GM19035 (cell line): ENCODE measurements around the gene ZNF219.

Experiments
- ATAC-seq: cut with Tn5 transposase; IDR thresholded peaks from one replicate; pipeline ENCODE4 v1.9.1; 2021; ENCODE audit not compliant: unreplicated experiment

Gene ZNF219

DNA sequence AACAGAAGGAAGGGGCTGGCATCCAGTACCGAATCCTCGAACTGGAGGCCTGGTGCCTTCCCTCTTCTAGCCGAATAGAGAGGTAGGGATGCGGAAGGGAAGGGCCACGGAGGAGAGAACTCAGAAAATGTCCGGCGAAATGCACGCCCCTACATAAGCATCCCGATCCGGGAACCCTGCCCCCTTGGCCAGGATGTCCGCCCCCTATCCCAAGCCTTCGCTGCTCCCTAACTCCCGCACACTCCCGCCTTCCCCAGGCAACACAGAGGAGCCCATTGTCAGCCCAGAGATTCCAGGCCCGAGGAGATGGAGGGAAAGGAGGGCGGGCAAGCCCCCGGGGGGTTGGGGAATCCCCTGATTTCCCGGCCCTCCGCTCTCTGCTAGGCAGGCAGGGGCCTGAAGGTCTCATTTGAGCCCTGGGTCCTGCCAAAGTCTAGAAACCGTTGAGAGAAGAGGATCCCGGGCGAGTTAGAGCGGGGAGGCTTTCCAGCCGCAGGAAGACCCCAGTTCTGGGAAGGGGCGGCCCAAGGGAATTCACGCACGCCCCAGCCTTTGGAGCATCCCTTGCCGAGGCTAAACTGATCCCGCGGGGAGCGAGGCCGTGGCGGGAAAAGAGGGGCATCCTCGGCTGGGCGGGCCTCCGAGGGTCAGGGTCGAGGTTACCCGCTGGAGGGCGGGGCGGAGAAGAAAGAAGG is 28.9 kb downstream of the ZNF219 start:
- ATAC-seq = no peak

- no peak for ATAC-seq
Observed at GRCh38 chr14:21068521-21069387, 29.7 kb downstream of the ZNF219 start.

- no peak for ATAC-seq
Observed at GRCh38 chr14:21066882-21067502, 31.5 kb downstream of the ZNF219 start.

GRCh38 chr14:21063479-21063878 is 35.0 kb downstream of the ZNF219 start:
- no peak for ATAC-seq

DNA sequence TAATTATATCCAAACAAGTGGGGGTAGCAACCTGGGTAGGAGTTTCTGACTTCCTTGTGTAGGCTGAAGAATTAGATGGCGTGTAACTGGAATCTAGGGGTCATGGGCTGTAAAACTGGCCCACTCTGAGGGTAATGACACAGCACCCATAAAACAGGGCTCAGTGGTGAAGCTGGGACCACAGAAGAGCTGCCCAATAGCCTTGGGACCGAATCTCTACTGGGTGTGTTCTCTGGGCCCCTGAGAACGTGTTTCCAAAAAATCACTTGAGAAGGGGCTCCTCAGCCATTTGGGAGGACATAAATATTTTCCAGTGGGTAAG is 37.1 kb downstream of the ZNF219 start:
- no peak for ATAC-seq

DNA sequence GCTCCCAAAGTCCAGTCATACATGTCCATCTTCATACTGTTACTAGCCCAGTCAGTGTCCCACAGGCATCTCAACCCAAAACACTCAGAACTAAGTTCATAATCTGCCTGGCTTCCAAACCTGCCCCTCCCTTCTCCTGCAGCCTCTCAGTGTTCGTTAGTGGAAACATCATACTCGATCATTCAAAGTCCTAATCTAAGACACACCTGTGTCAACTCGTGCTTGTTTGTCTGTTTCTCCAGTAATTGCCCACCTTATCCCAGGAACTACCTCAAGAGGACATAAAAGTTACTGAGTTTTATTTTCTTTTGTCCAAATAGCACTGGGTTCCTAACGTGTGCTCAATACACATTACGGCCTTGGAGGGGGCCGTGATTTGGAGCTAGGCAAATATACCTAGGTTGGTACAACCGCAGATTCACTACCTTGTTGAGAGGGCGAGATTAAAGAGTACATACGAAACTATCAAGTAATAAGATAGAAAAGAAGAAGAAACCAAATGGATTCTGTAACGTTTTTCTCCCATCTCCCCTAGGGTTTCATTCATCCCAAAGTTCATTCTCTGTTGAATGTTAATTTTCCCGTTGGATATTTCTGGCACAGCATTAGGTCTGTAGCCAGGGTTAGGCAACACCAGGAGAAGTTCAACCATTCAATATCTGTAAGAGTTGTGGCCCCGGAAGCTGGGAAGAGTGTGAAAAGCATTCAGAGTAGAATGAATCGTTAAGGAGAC is 37.7 kb downstream of the ZNF219 start:
- no peak for ATAC-seq

- ATAC-seq = no peak
Observed at GRCh38 chr14:21059842-21060613, 38.4 kb downstream of the ZNF219 start.

GRCh38 chr14:21058903-21059302 is 39.6 kb downstream of the ZNF219 start:
- no peak for ATAC-seq

- ATAC-seq = no peak
Observed at GRCh38 chr14:21057803-21058675, 40.4 kb downstream of the ZNF219 start, which contains the start of gene RNASE8. Gene RNASE8, plus strand, starts transcription at chr14:21057822. Its CDS starts 71 bp downstream, at chr14:21057893.

DNA sequence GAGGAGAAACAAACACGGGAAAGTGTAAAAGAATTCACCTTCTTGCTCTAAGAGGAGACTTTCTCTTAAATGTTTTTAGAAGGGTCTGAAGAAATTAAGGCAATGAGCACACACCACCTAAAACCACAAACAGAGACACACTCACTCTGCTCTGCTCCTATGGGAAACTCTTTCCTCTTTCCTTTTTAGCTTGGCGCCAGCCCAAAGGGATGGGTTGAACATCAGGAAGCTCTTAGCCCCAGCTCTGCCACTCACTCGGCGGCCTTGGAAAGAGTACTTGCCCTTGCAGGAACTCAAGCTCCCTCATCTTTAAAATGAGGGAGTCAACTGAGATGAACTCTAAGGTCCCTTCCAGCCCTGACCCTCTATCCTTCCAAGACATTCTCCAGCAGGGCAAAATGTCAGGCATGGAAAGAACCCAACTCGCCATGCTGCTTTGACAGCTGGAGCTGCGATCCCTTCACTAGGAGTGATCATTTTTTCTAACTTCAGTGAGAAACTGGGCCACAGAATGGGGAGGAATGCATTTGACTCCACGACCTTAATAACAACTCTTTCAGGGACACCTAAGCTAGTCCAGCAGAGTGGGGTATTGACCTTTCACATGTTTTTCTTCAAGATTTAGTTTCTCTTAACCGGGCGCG is 41.8 kb downstream of the ZNF219 start:
- ATAC-seq = no peak

DNA sequence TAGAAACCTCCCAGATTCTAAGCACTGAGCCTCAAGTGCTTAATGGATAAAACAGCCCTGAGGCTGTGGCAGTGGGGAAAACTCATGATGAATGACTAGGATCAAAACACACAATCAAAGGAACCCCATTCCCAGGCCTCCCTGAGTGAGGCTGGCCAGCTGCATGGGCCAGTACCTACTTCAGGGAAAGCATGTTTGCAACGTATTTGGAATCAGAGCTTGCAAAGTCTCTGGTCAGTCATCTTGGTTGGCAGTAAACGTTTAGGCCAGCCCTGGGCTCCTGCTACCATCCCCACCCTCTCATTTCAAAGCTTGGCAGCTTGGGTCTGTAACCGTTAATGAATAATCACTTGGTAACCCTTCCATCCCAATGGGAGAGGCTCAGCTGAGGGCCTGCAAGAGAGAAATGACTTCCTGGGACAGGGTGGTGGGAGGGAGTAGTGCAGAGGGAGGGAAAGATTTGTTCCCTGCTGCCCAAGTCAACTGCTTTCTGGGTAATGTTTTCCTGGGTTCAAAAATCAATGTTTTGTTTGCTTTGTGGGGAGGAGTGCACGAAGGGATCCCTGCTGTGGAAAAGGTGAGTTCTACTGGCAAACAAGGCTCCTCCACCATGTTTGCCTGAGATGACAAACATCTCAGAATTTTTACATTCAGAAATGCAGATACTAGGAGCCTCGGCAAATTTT is 42.9 kb downstream of the ZNF219 start:
- no peak for ATAC-seq

- ATAC-seq = no peak
Observed at GRCh38 chr14:21054768-21055145, 43.7 kb downstream of the ZNF219 start.

- ATAC-seq = no peak
Observed at GRCh38 chr14:21054123-21054767, 44.2 kb downstream of the ZNF219 start.

GRCh38 chr14:21053184-21054122 is 45.0 kb downstream of the ZNF219 start:
- no peak for ATAC-seq

DNA sequence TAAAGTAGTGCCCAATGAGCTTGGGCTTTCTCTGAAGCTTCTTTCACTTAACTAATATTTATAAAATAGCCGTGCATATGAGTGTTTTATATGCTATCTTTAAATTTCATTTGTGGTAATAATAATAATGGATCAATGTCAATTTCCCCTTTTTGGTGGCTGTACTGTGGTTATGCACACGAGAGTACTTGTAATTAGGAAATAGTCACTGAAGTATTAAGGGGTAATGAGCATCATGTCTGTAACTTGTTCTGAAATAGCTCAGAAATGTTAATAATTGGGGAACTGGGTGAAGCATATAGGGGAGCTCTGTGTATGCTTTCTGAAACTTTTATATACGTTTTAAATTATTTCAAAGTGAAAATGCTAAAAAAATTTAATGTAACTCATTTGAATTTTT is 47.9 kb downstream of the ZNF219 start:
- no peak for ATAC-seq

DNA sequence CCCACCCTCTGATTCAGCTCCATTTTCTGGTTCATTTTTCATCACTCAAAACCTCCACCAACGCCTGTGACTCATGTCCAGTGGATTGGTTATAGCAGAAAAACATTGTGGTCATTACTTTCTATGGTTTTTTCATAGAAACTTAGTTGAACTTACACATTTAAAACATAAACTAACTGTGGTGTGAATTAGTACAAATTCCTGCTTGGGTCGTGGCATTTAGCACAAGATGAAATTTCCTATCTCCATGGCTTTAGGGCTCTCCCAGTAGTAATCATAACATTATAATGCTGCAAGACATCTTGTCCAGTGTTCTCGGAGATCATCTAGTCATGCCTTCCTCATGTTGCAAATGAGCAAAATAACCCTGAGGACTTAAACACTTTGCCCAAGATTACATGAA is 49.2 kb downstream of the ZNF219 start:
- ATAC-seq = no peak

GRCh38 chr14:21048638-21049037 is 49.8 kb downstream of the ZNF219 start:
- no peak for ATAC-seq
